PC-9 (cell line): ENCODE measurements around the gene TMEM51. TPM values are rescaled to one million over a fixed set of nuclear protein-coding genes. Genes with fewer than 3 reads are reported as not detected.

ENCODE experiments used
- BruUV-seq: library from RNA; stranded (reverse); fragments of 400-500 nt; replicated peaks from 2 replicates; lab custom pipeline; 2021; lab: Mats Ljungman, UMichigan
- CTCF ChIA-PET: fragments of 300-600 bp; sonication (Branson Sonifier 250); formaldehyde crosslinking; loops from one replicate; lab custom pipeline; 2022; ENCODE audit warnings: antibody characterized with exemption; lab: Charles Lee
- POLR2A ChIA-PET: fragments of 300-600 bp; sonication (Branson Sonifier 250); formaldehyde crosslinking; loops from one replicate; lab custom pipeline; 2022; ENCODE audit warnings: antibody characterized with exemption; ENCODE audit not compliant: unreplicated experiment; lab: Charles Lee
- DNase-seq, 2 experiments: peaks; one replicate each; pipeline versions ENCODE4 v3.0.0 to v3.0.0-alpha.2; 2015 to 2022; ENCODE audit warnings: mixed read lengths in 1 of 2
- H2AFZ ChIP-seq: fragments of 200-600 bp; sonication (generic); 2 replicates; pipeline ENCODE4 v1.8.1; 2017; ENCODE audit warnings: antibody characterized with exemption
- H3F3A ChIP-seq: fragments of 200-600 bp; sonication (generic); 2 replicates; pipeline ENCODE4 v1.8.1; 2017; ENCODE audit warnings: antibody characterized with exemption, mild to moderate bottlenecking, low read depth; ENCODE audit not compliant: insufficient read depth
- H3K27ac ChIP-seq: fragments of 200-600 bp; sonication (generic); 2 replicates; pipeline ENCODE4 v1.6.1; 2016; ENCODE audit warnings: mixed run types
- H3K27me3 ChIP-seq: fragments of 200-600 bp; sonication (generic); 2 replicates; pipeline ENCODE4 v1.6.1; 2016; ENCODE audit warnings: low read depth, mixed run types; ENCODE audit not compliant: insufficient read depth
- H3K36me3 ChIP-seq: fragments of 200-600 bp; sonication (generic); 2 replicates; pipeline ENCODE4 v1.6.1; 2016; ENCODE audit warnings: low read depth, mixed run types
- H3K4me1 ChIP-seq: fragments of 200-600 bp; sonication (generic); replicated peaks from 2 replicates; pipeline ENCODE4 v1.6.1; 2016; ENCODE audit warnings: mixed run types; ENCODE audit not compliant: insufficient read depth
- H3K4me2 ChIP-seq: fragments of 200-600 bp; sonication (generic); 2 replicates; pipeline ENCODE4 v1.6.1; 2017; ENCODE audit warnings: mixed run types
- H3K4me3 ChIP-seq: fragments of 200-600 bp; sonication (generic); 2 replicates; pipeline ENCODE4 v1.6.1; 2016; ENCODE audit warnings: mixed run types
- H3K79me2 ChIP-seq: fragments of 200-600 bp; sonication (generic); 2 replicates; pipeline ENCODE4 v1.6.1; 2017; ENCODE audit warnings: low read depth, mixed run types
- H3K9me2 ChIP-seq: fragments of 200-600 bp; sonication (generic); 2 replicates; pipeline ENCODE4 v1.8.1; 2017; ENCODE audit warnings: mild to moderate bottlenecking; ENCODE audit not compliant: insufficient read depth
- H3K9me3 ChIP-seq: fragments of 200-600 bp; sonication (generic); 2 replicates; pipeline ENCODE4 v1.8.1; 2016; ENCODE audit warnings: low read depth; ENCODE audit not compliant: insufficient read depth
- H4K20me1 ChIP-seq: fragments of 200-600 bp; sonication (generic); 2 replicates; pipeline ENCODE4 v1.8.1; 2017; ENCODE audit not compliant: insufficient read depth
- EZH2 ChIP-seq: fragments of 200-600 bp; sonication (generic); IDR thresholded peaks from 2 replicates; pipeline ENCODE4 v1.8.0; 2017; ENCODE audit warnings: antibody characterized with exemption, low read depth
- intact Hi-C: fragments of 100-400 bp; cut with micrococcal nuclease; formaldehyde crosslinking; loops from one replicate; pipeline ENCODE4 v1.10.0; 2022; ENCODE audit not compliant: unreplicated experiment
- total RNA-seq: library from RNA; stranded (reverse); gene quantifications from 2 replicates; pipeline ENCODE4 v1.2.3, GENCODE V29; 2021
- TF ChIP-seq, protein P1 (sequence below): fragments of 200-600 bp; sonication (generic); conservative IDR thresholded peaks from 2 replicates; pipeline ENCODE4 v1.6.1; 2017; ENCODE audit warnings: mixed run types, antibody characterized with exemption, mild to moderate bottlenecking, moderate library complexity

TMEM51 gene
- total RNA-seq, 1 experiment from 2014 or later = 11.7 TPM

DNA sequence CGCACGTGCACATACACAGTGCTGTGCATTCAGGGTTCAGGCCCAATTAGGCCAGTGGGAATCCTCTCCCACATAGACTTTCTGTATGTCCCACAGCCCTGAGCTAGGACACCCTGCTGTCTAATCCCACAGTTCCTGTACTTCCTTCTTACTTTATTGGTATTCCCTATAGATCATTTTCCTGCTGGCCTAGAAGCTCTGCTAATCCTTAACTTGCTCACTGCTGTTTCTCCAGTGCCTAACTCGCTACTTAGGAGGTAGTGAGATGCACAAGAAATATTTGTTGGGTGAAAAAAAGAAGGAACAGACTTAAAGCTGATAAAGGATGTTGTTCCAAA lies 59.4 kb downstream of the TMEM51 start:
- no TSS peak for BruUV-seq
- no peaks in the 10 kb centered on the region for H3K79me2 ChIP-seq
- H3K9me3 ChIP-seq = no peaks in the 10 kb centered on the region
- POLR2A ChIA-PET = no interaction called here
- TF ChIP-seq EZH2 = no peak
- TF ChIP-seq, protein P1, sequence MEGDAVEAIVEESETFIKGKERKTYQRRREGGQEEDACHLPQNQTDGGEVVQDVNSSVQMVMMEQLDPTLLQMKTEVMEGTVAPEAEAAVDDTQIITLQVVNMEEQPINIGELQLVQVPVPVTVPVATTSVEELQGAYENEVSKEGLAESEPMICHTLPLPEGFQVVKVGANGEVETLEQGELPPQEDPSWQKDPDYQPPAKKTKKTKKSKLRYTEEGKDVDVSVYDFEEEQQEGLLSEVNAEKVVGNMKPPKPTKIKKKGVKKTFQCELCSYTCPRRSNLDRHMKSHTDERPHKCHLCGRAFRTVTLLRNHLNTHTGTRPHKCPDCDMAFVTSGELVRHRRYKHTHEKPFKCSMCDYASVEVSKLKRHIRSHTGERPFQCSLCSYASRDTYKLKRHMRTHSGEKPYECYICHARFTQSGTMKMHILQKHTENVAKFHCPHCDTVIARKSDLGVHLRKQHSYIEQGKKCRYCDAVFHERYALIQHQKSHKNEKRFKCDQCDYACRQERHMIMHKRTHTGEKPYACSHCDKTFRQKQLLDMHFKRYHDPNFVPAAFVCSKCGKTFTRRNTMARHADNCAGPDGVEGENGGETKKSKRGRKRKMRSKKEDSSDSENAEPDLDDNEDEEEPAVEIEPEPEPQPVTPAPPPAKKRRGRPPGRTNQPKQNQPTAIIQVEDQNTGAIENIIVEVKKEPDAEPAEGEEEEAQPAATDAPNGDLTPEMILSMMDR = no peak
- H2AFZ ChIP-seq = no peak overlapping the region
- no peak overlapping the region for H3K27ac ChIP-seq
- H3K4me3 ChIP-seq = no peak overlapping the region
- H3K36me3 ChIP-seq = no peaks in the 10 kb centered on the region
- H3F3A ChIP-seq = peaks cover 4% of the 10 kb centered on the region; the same call in 1 of the 2 replicates
- no peak for DNase-seq
- H3K4me2 ChIP-seq = no peak overlapping the region
- CTCF ChIA-PET = interaction anchor here (0.6 kb wide), 1 partner anchor 183 kb away, joined by 3 read pairs; no protein-coding TSS in a partner anchor
- no peaks in the 10 kb centered on the region for H3K27me3 ChIP-seq
- intact Hi-C loops = no loop called here
- no peaks in the 10 kb centered on the region for H4K20me1 ChIP-seq
- H3K9me2 ChIP-seq = no peaks in the 10 kb centered on the region
- peaks cover 8% of the 10 kb centered on the region for H3K4me1 ChIP-seq

DNA sequence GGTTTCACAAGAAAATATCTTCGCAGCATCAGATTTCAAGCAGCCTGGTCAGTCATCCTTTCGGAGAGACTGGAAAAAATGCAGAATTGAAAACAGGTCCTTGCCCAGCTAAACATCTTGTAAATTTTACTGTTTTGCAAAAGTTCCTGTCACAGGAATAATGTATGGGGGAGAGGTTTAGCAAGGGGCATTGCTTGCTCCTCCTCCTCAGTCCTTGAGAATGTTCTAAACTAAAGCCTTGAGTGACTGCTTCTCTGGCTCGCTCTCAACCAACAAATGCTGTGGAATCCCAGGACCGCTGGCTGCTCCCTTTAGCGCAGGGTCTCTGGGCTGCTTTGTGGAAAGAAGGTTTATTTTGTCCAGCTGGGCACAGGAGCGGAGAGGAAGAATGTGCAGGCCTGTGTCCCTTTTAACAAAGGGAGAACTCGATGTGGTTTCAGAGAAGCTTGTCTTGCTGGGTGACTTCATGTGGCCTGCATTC lies 59.8 kb downstream of the TMEM51 start:
- Histone ChIP-seq H3F3A (peaks cover 9% of the 10 kb centered on the region; the same call in 1 of the 2 replicates), H3K4me3 (no peak overlapping the region), H3K27me3 (no peaks in the 10 kb centered on the region), H3K36me3 (no peaks in the 10 kb centered on the region), H3K27ac (no peak overlapping the region), H2AFZ (no peak overlapping the region), H3K4me1 (peaks cover 9% of the 10 kb centered on the region), H3K9me3 (no peaks in the 10 kb centered on the region), H3K9me2 (no peaks in the 10 kb centered on the region), H3K79me2 (no peaks in the 10 kb centered on the region), H3K4me2 (no peak overlapping the region), H4K20me1 (no peaks in the 10 kb centered on the region)
- no peak for TF ChIP-seq EZH2
- TF ChIP-seq, protein P1 = no peak
- ChIA-PET POLR2A (no interaction called here), CTCF (interaction anchor here (0.6 kb wide), 1 partner anchor 183 kb away, joined by 3 read pairs; no protein-coding TSS in a partner anchor)
- no peak for DNase-seq
- BruUV-seq = no TSS peak
- intact Hi-C loops = no loop called here

DNA sequence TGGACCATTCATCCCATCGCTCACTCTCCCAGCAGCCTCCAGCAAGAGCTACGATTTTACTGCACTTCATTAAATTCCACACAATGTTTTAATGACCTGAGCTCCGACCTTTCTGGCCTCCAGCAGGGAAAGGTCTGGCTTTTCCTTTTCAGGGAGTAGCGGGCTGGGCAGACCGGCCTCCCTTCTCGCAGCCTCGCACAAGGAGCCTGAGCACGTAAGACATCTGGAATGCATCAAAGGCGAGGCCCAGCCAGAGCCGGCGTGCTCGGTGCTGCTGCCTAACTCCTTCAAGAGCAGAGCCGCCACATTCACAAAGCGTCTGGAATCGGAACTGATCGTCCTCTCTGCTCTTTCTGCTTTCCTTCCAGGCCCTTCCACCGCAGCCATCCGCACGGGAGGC lies 61.0 kb downstream of the TMEM51 start:
- no peak for TF ChIP-seq EZH2
- TF ChIP-seq, protein P1 = no peak
- BruUV-seq = no TSS peak
- no peaks in the 10 kb centered on the region for H3K36me3 ChIP-seq
- no peak overlapping the region for H3K27ac ChIP-seq
- DNase-seq = no peak
- CTCF ChIA-PET = no interaction called here
- H4K20me1 ChIP-seq = no peaks in the 10 kb centered on the region
- H2AFZ ChIP-seq = no peak overlapping the region
- H3K79me2 ChIP-seq = no peaks in the 10 kb centered on the region
- H3K4me3 ChIP-seq = no peak overlapping the region
- no peaks in the 10 kb centered on the region for H3K9me2 ChIP-seq
- peaks cover 17% of the 10 kb centered on the region; the same call in 1 of the 2 replicates for H3F3A ChIP-seq
- POLR2A ChIA-PET = no interaction called here
- H3K27me3 ChIP-seq = no peaks in the 10 kb centered on the region
- intact Hi-C loops = no loop called here
- H3K4me1 ChIP-seq = peaks cover 19% of the 10 kb centered on the region
- H3K4me2 ChIP-seq = no peak overlapping the region
- no peaks in the 10 kb centered on the region for H3K9me3 ChIP-seq
